IMR-90 (cell line): Measurements from ENCODE around the gene USP43. TPM values are rescaled to one million over a fixed set of nuclear protein-coding genes. Genes with fewer than 3 reads are reported as not detected.

Source experiments
- ATAC-seq: fragments of 200-7000 bp; cut with Tn5 transposase; 2 replicates; pipeline ENCODE4 v1.9.1; 2020; ENCODE audit warnings: low read depth, mild to moderate bottlenecking, moderate library complexity
- BruUV-seq: library from RNA; stranded (reverse); fragments of 400-500 nt; replicated peaks from 2 replicates; lab custom pipeline; 2021; lab: Mats Ljungman, UMichigan
- CTCF ChIA-PET: fragments of 300-600 bp; formaldehyde crosslinking; extraction: SDS; loops from one replicate; lab custom pipeline; 2021; ENCODE audit warnings: antibody characterized with exemption; lab: Yijun Ruan, JAX
- POLR2A ChIA-PET: fragments of 300-600 bp; sonication (Branson Sonifier 250); formaldehyde crosslinking; loops from one replicate; lab custom pipeline; 2022; ENCODE audit warnings: antibody characterized with exemption; ENCODE audit not compliant: unreplicated experiment; lab: Charles Lee
- DNase-seq: peaks from one replicate; pipeline ENCODE4 v3.0.0; 2013
- H2AFZ ChIP-seq: replicated peaks from 2 replicates; pipeline ENCODE3; 2013; ENCODE audit warnings: low read length, mild to moderate bottlenecking; ENCODE audit not compliant: poor library complexity
- H2AK5ac ChIP-seq: 2 replicates; pipeline ENCODE4 v1.6.1; 2013; ENCODE audit warnings: low read depth, low read length, inconsistent platforms
- H2AK9ac ChIP-seq: replicated peaks from 2 replicates; pipeline ENCODE3; 2013; ENCODE audit warnings: mild to moderate bottlenecking, low read depth, low read length, moderate library complexity; ENCODE audit not compliant: poor library complexity
- H2BK120ac ChIP-seq: 2 replicates; pipeline ENCODE4 v1.6.1; 2013; ENCODE audit warnings: low read depth, low read length, inconsistent platforms
- H2BK15ac ChIP-seq: 3 replicates; pipeline ENCODE4 v1.6.1; 2013; ENCODE audit warnings: low read depth, low read length, inconsistent platforms
- H2BK20ac ChIP-seq: 2 replicates; pipeline ENCODE4 v1.6.1; 2013; ENCODE audit warnings: low read depth, mild to moderate bottlenecking, inconsistent platforms, low read length, moderate library complexity
- H2BK5ac ChIP-seq: 2 replicates; pipeline ENCODE4 v1.6.1; 2013; ENCODE audit warnings: mild to moderate bottlenecking, low read depth, low read length, inconsistent platforms; ENCODE audit not compliant: poor library complexity, severe bottlenecking
- H3K14ac ChIP-seq: replicated peaks from 2 replicates; pipeline ENCODE4 v1.6.1; 2013; ENCODE audit warnings: low read depth, low read length, inconsistent platforms
- H3K18ac ChIP-seq: 2 replicates; pipeline ENCODE4 v1.6.1; 2013; ENCODE audit warnings: low read depth, low read length, control low read depth
- H3K23ac ChIP-seq: 2 replicates; pipeline ENCODE4 v1.6.1; 2013; ENCODE audit warnings: low read depth, low read length, inconsistent platforms
- H3K27ac ChIP-seq: 2 replicates; pipeline ENCODE4 v1.5.1; 2013; ENCODE audit warnings: mild to moderate bottlenecking, control low read depth, low read length; ENCODE audit not compliant: insufficient read depth
- H3K27me3 ChIP-seq: 2 replicates; pipeline ENCODE4 v1.6.1; 2013; ENCODE audit warnings: low read length; ENCODE audit not compliant: control insufficient read depth, insufficient read depth
- H3K36me3 ChIP-seq: 2 replicates; pipeline ENCODE4 v1.6.1; 2013; ENCODE audit warnings: low read length, mixed read lengths; ENCODE audit not compliant: control insufficient read depth, insufficient read depth
- H3K4ac ChIP-seq: 2 replicates; pipeline ENCODE4 v1.6.1; 2013; ENCODE audit warnings: low read depth, low read length, inconsistent platforms
- H3K4me1 ChIP-seq: 2 replicates; pipeline ENCODE4 v1.6.1; 2013; ENCODE audit warnings: low read length, mixed read lengths; ENCODE audit not compliant: control insufficient read depth, insufficient read depth
- H3K4me2 ChIP-seq: 2 replicates; pipeline ENCODE4 v1.6.1; 2013; ENCODE audit warnings: low read depth, mild to moderate bottlenecking, control low read depth, low read length, moderate library complexity
- H3K4me3 ChIP-seq: 2 replicates; pipeline ENCODE4 v1.5.1; 2013; ENCODE audit warnings: low read depth, mild to moderate bottlenecking, control low read depth, low read length, moderate library complexity; ENCODE audit not compliant: insufficient read depth
- H3K56ac ChIP-seq: 2 replicates; pipeline ENCODE4 v1.6.1; 2013; ENCODE audit warnings: low read length, inconsistent platforms; ENCODE audit not compliant: insufficient read depth; ENCODE audit errors: extremely low read depth
- H3K79me1 ChIP-seq, 2 experiments: 2 replicates each; pipeline ENCODE4 v1.6.1; 2013; ENCODE audit warnings: low read length in 2 of 2, inconsistent platforms in 1 of 2, low read depth in 1 of 2
- H3K9ac ChIP-seq: 2 replicates; pipeline ENCODE4 v1.6.1; 2013; ENCODE audit warnings: low read depth, low read length, control low read depth
- H3K9me1 ChIP-seq: 2 replicates; pipeline ENCODE4 v1.6.1; 2013; ENCODE audit warnings: low read length, inconsistent platforms; ENCODE audit not compliant: insufficient read depth
- H3K9me3 ChIP-seq: 2 replicates; pipeline ENCODE4 v1.6.1; 2013; ENCODE audit warnings: low read length; ENCODE audit not compliant: control insufficient read depth, insufficient read depth
- H4K20me1 ChIP-seq: 2 replicates; pipeline ENCODE4 v1.6.1; 2013; ENCODE audit warnings: low read length, inconsistent platforms; ENCODE audit not compliant: insufficient read depth
- H4K5ac ChIP-seq: 2 replicates; pipeline ENCODE4 v1.6.1; 2013; ENCODE audit warnings: mild to moderate bottlenecking, low read depth, low read length, control low read depth
- H4K8ac ChIP-seq, 2 experiments: 2 replicates each; pipeline ENCODE4 v1.6.1; 2013; ENCODE audit warnings: low read depth in 2 of 2, low read length in 2 of 2, control low read depth in 1 of 2, inconsistent platforms in 1 of 2
- H4K91ac ChIP-seq: 2 replicates; pipeline ENCODE4 v1.6.1; 2013; ENCODE audit warnings: low read depth, low read length, inconsistent platforms; ENCODE audit not compliant: insufficient read depth
- BHLHE40 ChIP-seq: fragments of 150-350 bp; IDR thresholded peaks from 2 replicates; pipeline ENCODE4 v1.6.1; 2016; ENCODE audit warnings: mild to moderate bottlenecking, low read depth, low read length
- CEBPB ChIP-seq: IDR thresholded peaks from 2 replicates; pipeline ENCODE4 v1.6.1; 2012; ENCODE audit warnings: low read depth, low read length, improper control_type of control experiment
- CHD1 ChIP-seq: IDR thresholded peaks from 2 replicates; pipeline ENCODE4 v1.6.1; 2012; ENCODE audit warnings: low read depth, low read length, improper control_type of control experiment
- CTCF ChIP-seq: conservative IDR thresholded peaks from 2 replicates; pipeline ENCODE4 v1.5.1; 2012; ENCODE audit warnings: mild to moderate bottlenecking, low read depth, low read length, improper control_type of control experiment
- ELK1 ChIP-seq: fragments of 150-350 bp; IDR thresholded peaks from 2 replicates; pipeline ENCODE4 v1.6.1; 2016; ENCODE audit warnings: low read depth, mild to moderate bottlenecking, low read length, moderate library complexity, borderline replicate concordance
- FOS ChIP-seq: fragments of 150-350 bp; IDR thresholded peaks from 2 replicates; pipeline ENCODE4 v1.6.1; 2016; ENCODE audit warnings: low read depth, low read length
- MAFK ChIP-seq: IDR thresholded peaks from 2 replicates; pipeline ENCODE4 v1.6.1; 2012; ENCODE audit warnings: low read depth, low read length, improper control_type of control experiment
- MAZ ChIP-seq: IDR thresholded peaks from 2 replicates; pipeline ENCODE4 v1.6.1; 2012; ENCODE audit warnings: low read depth, mild to moderate bottlenecking, low read length, improper control_type of control experiment, moderate library complexity, borderline replicate concordance
- MXI1 ChIP-seq: IDR thresholded peaks from 2 replicates; pipeline ENCODE4 v1.6.1; 2012; ENCODE audit warnings: low read depth, mild to moderate bottlenecking, low read length, moderate library complexity, borderline replicate concordance
- NFE2L2 ChIP-seq: fragments of 150-350 bp; IDR thresholded peaks from 2 replicates; pipeline ENCODE4 v1.6.1; 2016; ENCODE audit warnings: low read depth, mild to moderate bottlenecking, low read length
- POLR2A ChIP-seq: IDR thresholded peaks from 2 replicates; pipeline ENCODE4 v1.6.1; 2012; ENCODE audit warnings: mild to moderate bottlenecking, low read depth, low read length
- RAD21 ChIP-seq: IDR thresholded peaks from 2 replicates; pipeline ENCODE4 v1.6.1; 2012; ENCODE audit warnings: low read length, improper control_type of control experiment
- RCOR1 ChIP-seq: IDR thresholded peaks from 2 replicates; pipeline ENCODE4 v1.6.1; 2012; ENCODE audit warnings: mild to moderate bottlenecking, low read length, improper control_type of control experiment; ENCODE audit not compliant: insufficient replicate concordance
- RFX5 ChIP-seq: IDR thresholded peaks from 2 replicates; pipeline ENCODE4 v1.8.0; 2012; ENCODE audit warnings: low read depth, mild to moderate bottlenecking, low read length, moderate library complexity
- SMC3 ChIP-seq: fragments of 150-350 bp; IDR thresholded peaks from 2 replicates; pipeline ENCODE4 v1.6.1; 2016; ENCODE audit warnings: low read depth, mild to moderate bottlenecking, antibody characterized with exemption, low read length, moderate library complexity
- USF2 ChIP-seq: fragments of 150-350 bp; IDR thresholded peaks from 2 replicates; pipeline ENCODE4 v1.6.1; 2017; ENCODE audit warnings: mild to moderate bottlenecking, antibody characterized with exemption, low read length, low read depth
- whole genome bisulfite sequencing, 2 experiments: methylation state at CpG; one replicate each; pipeline versions ENCODE4 v1.1.5 to v1.1.7; 2013; ENCODE audit warnings: missing lambda C conversion rate in 2 of 2; ENCODE audit not compliant: insufficient read length in 1 of 2; ENCODE audit errors: extremely low coverage in 2 of 2; 5-methylcytosine and 5-hydroxymethylcytosine counted together
- dilution Hi-C: fragments of 300-500 bp; cut with HindIII; formaldehyde crosslinking; loops from one replicate; pipeline ENCODE4 v1.14.3; 2018; ENCODE audit warnings: low sequenced_read_pairs; ENCODE audit not compliant: unreplicated experiment
- in situ Hi-C: fragments of 300-500 bp; cut with MboI; formaldehyde crosslinking; loops from 3 replicates; pipeline ENCODE4 v1.14.3; 2019; ENCODE audit warnings: low sequenced_read_pairs, inconsistent platforms, mixed read lengths
- intact Hi-C: fragments of 100-400 bp; cut with micrococcal nuclease; formaldehyde crosslinking; loops from 2 replicates; pipeline ENCODE4 v1.10.0; 2022
- polyA plus RNA-seq, 3 experiments: library from polyadenylated mRNA; depleted of rRNA; stranded (reverse); fragments of >200 nt; gene quantifications; 2 replicates each; pipeline ENCODE4 v1.2.3, GENCODE V29; 2012; ENCODE audit warnings: low replicate concordance in 1 of 3
- total RNA-seq: library from RNA; depleted of rRNA; stranded (reverse); fragments of >200 nt; gene quantifications from 2 replicates; pipeline ENCODE4 v1.2.3, GENCODE V29; 2012

USP43 gene
- total and polyA plus RNA-seq, 2 of the 4 experiments (the other 2 are of a cell fraction): not detected

DNA sequence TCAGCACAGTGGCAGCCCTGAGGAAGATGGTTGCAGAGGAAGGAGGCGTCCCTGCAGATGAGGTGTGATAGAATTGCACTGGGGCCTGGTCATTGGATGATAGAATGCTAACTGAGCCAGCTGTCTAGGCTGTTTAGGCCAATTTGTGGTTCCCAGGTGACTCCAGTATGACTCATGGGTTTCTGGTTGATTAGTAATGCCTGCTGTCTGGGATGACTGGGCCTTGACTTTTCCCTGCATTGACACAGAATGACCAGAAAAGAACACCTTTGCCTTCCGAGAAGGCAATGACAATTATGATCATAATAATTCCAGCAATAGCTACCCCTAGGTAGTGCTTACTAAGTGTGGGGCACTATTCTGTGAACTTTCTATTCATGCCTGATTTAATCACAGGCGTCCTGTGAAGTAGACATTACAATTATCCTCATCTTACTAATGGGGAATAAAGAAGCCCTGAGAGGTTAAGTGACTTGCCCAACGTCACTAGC is 31.5 kb downstream of the USP43 start:
- no peak overlapping the region for H3K4me3 ChIP-seq
- H4K8ac ChIP-seq: no peak overlapping the region
- no peak overlapping the region for H4K5ac ChIP-seq
- H3K56ac ChIP-seq: no peak overlapping the region
- no peaks in the 10 kb centered on the region for H3K36me3 ChIP-seq
- no peak overlapping the region for H3K14ac ChIP-seq
- intact Hi-C loops: no loop called here
- H2BK15ac ChIP-seq: no peak overlapping the region
- H4K91ac ChIP-seq: no peak overlapping the region
- H3K4ac ChIP-seq: no peak overlapping the region
- H2AK5ac ChIP-seq: no peak overlapping the region
- no peaks in the 10 kb centered on the region for H3K9me1 ChIP-seq
- ATAC-seq: no peak
- no peaks in the 10 kb centered on the region for H4K20me1 ChIP-seq
- BruUV-seq: no TSS peak
- H3K79me1 ChIP-seq: no peaks in the 10 kb centered on the region
- no peak overlapping the region for H3K27ac ChIP-seq
- H2AFZ ChIP-seq: peak overlapping the region; percentile 51
- no peak overlapping the region for H3K9ac ChIP-seq
- no peak overlapping the region for H3K4me2 ChIP-seq
- no peaks in the 10 kb centered on the region for H3K27me3 ChIP-seq
- no peak overlapping the region for H3K23ac ChIP-seq
- no peak overlapping the region for H2BK20ac ChIP-seq
- TF ChIP-seq RAD21 (no peak), FOS (no peak), MXI1 (no peak), CHD1 (no peak), CTCF (no peak), BHLHE40 (no peak), RFX5 (no peak), CEBPB (no peak), POLR2A (no peak), ELK1 (no peak), NFE2L2 (no peak), MAFK (no peak), MAZ (no peak), USF2 (no peak), SMC3 (no peak), RCOR1 (no peak)
- no CpG with 5 or more reads among the region's 4 CpGs for WGBS, 2 experiments
- ChIA-PET CTCF (interaction anchor here (0.9 kb wide), 1 partner anchor 99 kb away, joined by 3 read pairs; no protein-coding TSS in a partner anchor), POLR2A (no interaction called here)
- no peaks in the 10 kb centered on the region for H3K4me1 ChIP-seq
- in situ Hi-C loops: no loop called here
- H3K9me3 ChIP-seq: peaks cover 11% of the 10 kb centered on the region
- dilution Hi-C loops: no loop called here
- no peak overlapping the region for H2BK5ac ChIP-seq
- no peak overlapping the region for H2AK9ac ChIP-seq
- no peak overlapping the region for H2BK120ac ChIP-seq
- H3K18ac ChIP-seq: no peak overlapping the region
- peak; percentile 12 for DNase-seq
